HG02642 (cell line): ENCODE results near the gene EXOC7.
A peak's percentile ranks its signal among the peaks of the same experiment; 100 is the strongest.
"Not testable (repeated sequence)": the region's sequence is repeated elsewhere in the genome, so short reads cannot be mapped to it uniquely, and the experiment has no call there.

Experiments used
- ATAC-seq: cut with Tn5 transposase; IDR thresholded peaks from one replicate; pipeline ENCODE4 v1.9.1; 2021; ENCODE audit warnings: mild to moderate bottlenecking; ENCODE audit not compliant: unreplicated experiment, poor library complexity

The EXOC7 gene

GRCh38 chr17:76077584-76078110 is 25.9 kb downstream of the EXOC7 start:
- no peak for ATAC-seq

GRCh38 chr17:76076765-76077583 is 26.6 kb downstream of the EXOC7 start:
- no peak for ATAC-seq

GRCh38 chr17:76076146-76076764 is 27.3 kb downstream of the EXOC7 start:
- ATAC-seq: no peak

GRCh38 chr17:76075364-76076145 is 28.0 kb downstream of the EXOC7 start:
- ATAC-seq: no peak

GRCh38 chr17:76074390-76075363 is 28.9 kb downstream of the EXOC7 start, which contains the start of gene GALR2:
Gene GALR2, plus strand, starts transcription at chr17:76074781. Its CDS starts 103 bp downstream, at chr17:76074884.
- no peak for ATAC-seq

- ATAC-seq: peak; percentile 90
These were observed 31.3 kb downstream of the EXOC7 start, which contains the start of gene SRP68 for GRCh38 chr17:76072148-76072858. Gene SRP68, minus strand, starts transcription at chr17:76072517. Its CDS starts 26 bp downstream, at chr17:76072491.

- peak; percentile 3 for ATAC-seq
These were observed 31.9 kb downstream of the EXOC7 start for GRCh38 chr17:76071531-76072147.

GRCh38 chr17:76065775-76066174 is 37.8 kb downstream of the EXOC7 start:
- no peak for ATAC-seq

- ATAC-seq: no peak
These were observed 39.6 kb downstream of the EXOC7 start for GRCh38 chr17:76063875-76064546.

GRCh38 chr17:76058264-76058663 is 45.3 kb downstream of the EXOC7 start:
- not testable (repeated sequence) for ATAC-seq

- no peak for ATAC-seq
These were observed 46.7 kb downstream of the EXOC7 start for GRCh38 chr17:76056882-76057281.

GRCh38 chr17:76054112-76054476 is 49.5 kb downstream of the EXOC7 start:
- no peak for ATAC-seq

GRCh38 chr17:76053246-76054111 is 50.1 kb downstream of the EXOC7 start:
- ATAC-seq: no peak

- no peak for ATAC-seq
These were observed 52.0 kb downstream of the EXOC7 start for GRCh38 chr17:76051561-76051960.

- no peak for ATAC-seq
These were observed 52.8 kb downstream of the EXOC7 start for GRCh38 chr17:76050538-76051467.
